Measurements from ENCODE around the gene RNF207. TPM values are rescaled to one million over a fixed set of nuclear protein-coding genes. Genes with fewer than 3 reads are reported as not detected.

The RNF207 gene
- total RNA-seq, 1 experiment from 2014 or later, result 9.2 TPM

GRCh38 chr1:6260433-6260934, 54.6 kb downstream of the RNF207 start:
- ChIA-PET CTCF (interaction anchor here (0.5 to 14.8 kb wide), 15 partner anchors 8 to 180 kb away, joined by 3 to 164 read pairs (median 3); no protein-coding TSS in a partner anchor), POLR2A (no interaction called here)
- no peak overlapping the region; the same call in 1 of the 2 replicates for H3K4me3 Mint-ChIP-seq
- H3K9me3 Mint-ChIP-seq, result no peaks in the 10 kb centered on the region
- H3K27me3 Mint-ChIP-seq (ENCODE audit: low read depth), result peaks cover 21% of the 10 kb centered on the region
- no peak for DNase-seq (ENCODE audit: low spot score)
- no peaks in the 10 kb centered on the region for H3K36me3 Mint-ChIP-seq
- no peak overlapping the region for H3K27ac Mint-ChIP-seq
- ATAC-seq, result peak; percentile 46
- peaks cover 9% of the 10 kb centered on the region for H3K4me1 Mint-ChIP-seq
- TF ChIP-seq SOX15 (CRISPR knock-in tag; IDR thresholded peaks at IDR 0.05) (no peak), ZNF671 (CRISPR knock-in tag; IDR thresholded peaks at IDR 0.05) (no peak), MAX (CRISPR knock-in tag; IDR thresholded peaks at IDR 0.05) (no peak), CTCF (IDR thresholded peaks at IDR 0.05) (no peak), FOXP1 (CRISPR knock-in tag; IDR thresholded peaks at IDR 0.05; ENCODE audit: borderline replicate concordance) (peak; percentile 1; the same call in 1 of the 2 replicates), E2F1 (CRISPR knock-in tag; IDR thresholded peaks at IDR 0.05) (no peak), ZNF263 (CRISPR knock-in tag; IDR thresholded peaks at IDR 0.05; ENCODE audit: low read depth) (peak; percentile 85; the same call in 1 of the 2 replicates), ZNF121 (CRISPR knock-in tag; IDR thresholded peaks at IDR 0.05) (no peak), TCF7 (CRISPR knock-in tag; IDR thresholded peaks at IDR 0.05; ENCODE audit: low read depth) (no peak), HMGA2 (CRISPR knock-in tag; IDR thresholded peaks at IDR 0.05) (no peak), MLX (CRISPR knock-in tag; IDR thresholded peaks at IDR 0.05) (no peak), ZBTB21 (CRISPR knock-in tag; IDR thresholded peaks at IDR 0.05; ENCODE audit: borderline replicate concordance) (no peak), AR (CRISPR knock-in tag; IDR thresholded peaks at IDR 0.05) (no peak), TEAD1 (CRISPR knock-in tag; IDR thresholded peaks at IDR 0.05) (no peak), MYBL2 (CRISPR knock-in tag; IDR thresholded peaks at IDR 0.05) (no peak), ZSCAN18 (CRISPR knock-in tag; IDR thresholded peaks at IDR 0.05) (no peak), ATF1 (CRISPR knock-in tag; IDR thresholded peaks at IDR 0.05) (no peak), ATF2 (CRISPR knock-in tag; IDR thresholded peaks at IDR 0.05; ENCODE audit: borderline replicate concordance, low read depth) (no peak), ZNF416 (CRISPR knock-in tag; IDR thresholded peaks at IDR 0.05) (no peak), ETV6 (CRISPR knock-in tag; IDR thresholded peaks at IDR 0.05) (no peak), ZBTB43 (CRISPR knock-in tag; IDR thresholded peaks at IDR 0.05) (0 out of 2 replicates have a peak, but pooled peaks have one; percentile 24), ATF3 (CRISPR knock-in tag; conservative IDR thresholded peaks at IDR 0.05) (no peak), GTF2I (CRISPR knock-in tag; conservative IDR thresholded peaks at IDR 0.05) (no peak), TP53 (CRISPR knock-in tag; IDR thresholded peaks at IDR 0.05) (no peak), ZNF232 (CRISPR knock-in tag; IDR thresholded peaks at IDR 0.05) (no peak), GABPB1 (CRISPR knock-in tag; IDR thresholded peaks at IDR 0.05) (no peak), FOXK1 (CRISPR knock-in tag; IDR thresholded peaks at IDR 0.05) (no peak)

Data from WTC11 (cell line).